NCI-H1436 treated with DMSO at 0.1 percent for 48 hours (cell line): ENCODE measurements around the gene CHKA.

ENCODE experiments used
- DNase-seq: peaks from one replicate; lab custom pipeline; 2025; lab: John Stamatoyannopoulos, UW

The CHKA gene

DNA sequence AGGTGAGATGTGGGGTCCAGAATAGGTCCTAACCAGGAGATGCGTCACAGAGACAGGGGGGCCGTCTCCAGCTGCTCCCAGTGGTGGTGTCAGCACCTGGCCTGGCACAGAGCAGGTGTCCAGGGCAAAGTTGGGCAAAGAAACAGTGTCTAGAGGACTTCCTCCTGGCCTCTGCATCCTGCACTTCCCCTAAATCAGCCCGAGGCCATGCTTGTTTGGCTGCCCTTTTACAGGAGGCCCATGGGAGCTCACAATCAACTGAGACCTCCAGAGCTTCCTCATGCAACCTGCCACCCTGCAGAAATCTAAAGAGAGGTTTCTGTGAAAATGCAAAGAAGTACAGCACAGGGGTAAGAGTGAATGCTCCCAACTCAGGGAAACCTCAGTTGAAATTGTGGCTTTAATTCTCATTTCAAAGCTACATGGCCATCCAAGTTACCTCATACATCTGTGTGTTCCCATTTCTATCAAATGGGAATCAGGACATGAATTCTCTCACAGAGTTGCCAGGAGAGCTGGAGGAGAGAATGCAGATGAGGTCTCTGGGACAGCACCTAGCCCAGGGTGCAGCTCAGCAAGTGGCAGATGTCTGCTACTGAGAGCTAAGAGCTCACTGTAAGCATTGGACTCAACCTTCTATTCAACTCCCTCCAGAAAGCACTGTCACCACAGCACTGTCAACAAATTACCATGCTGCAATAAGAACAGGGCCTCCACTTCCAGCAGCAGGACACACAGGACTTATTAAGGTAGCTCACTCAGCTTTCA, 49.7 kb downstream of the CHKA start:
- no peak for DNase-seq

- DNase-seq, result no peak
Observed at GRCh38 chr11:68067991-68068390, 53.2 kb downstream of the CHKA start.

- no peak for DNase-seq
Observed at GRCh38 chr11:68066742-68067141, 54.4 kb downstream of the CHKA start.

GRCh38 chr11:68065841-68066240, 55.3 kb downstream of the CHKA start:
- DNase-seq, result no peak

- DNase-seq, result no peak
Observed at GRCh38 chr11:68064926-68065325, 56.3 kb downstream of the CHKA start.

- DNase-seq, result no peak
Observed at GRCh38 chr11:68061508-68061907, 59.7 kb downstream of the CHKA start.

DNA sequence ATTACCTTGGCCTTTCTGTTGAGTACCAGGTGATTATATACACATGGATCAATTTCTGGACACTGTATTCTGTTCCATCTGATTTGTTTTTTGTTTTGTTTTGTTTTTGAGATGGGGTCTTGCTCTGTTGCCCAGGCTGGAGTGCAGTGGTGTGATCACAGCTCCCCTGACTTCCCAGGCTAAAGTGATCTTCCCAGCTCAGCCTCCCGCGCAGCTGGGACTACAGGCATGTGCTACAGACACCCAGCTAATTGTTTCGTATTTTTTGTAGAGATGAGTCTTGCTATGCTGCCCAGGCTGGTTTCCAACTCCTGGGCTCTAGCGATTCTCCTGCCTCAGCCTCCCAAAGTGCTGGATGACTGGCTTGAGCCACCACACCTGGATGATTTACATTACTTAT, 63.4 kb downstream of the CHKA start:
- no peak for DNase-seq

DNA sequence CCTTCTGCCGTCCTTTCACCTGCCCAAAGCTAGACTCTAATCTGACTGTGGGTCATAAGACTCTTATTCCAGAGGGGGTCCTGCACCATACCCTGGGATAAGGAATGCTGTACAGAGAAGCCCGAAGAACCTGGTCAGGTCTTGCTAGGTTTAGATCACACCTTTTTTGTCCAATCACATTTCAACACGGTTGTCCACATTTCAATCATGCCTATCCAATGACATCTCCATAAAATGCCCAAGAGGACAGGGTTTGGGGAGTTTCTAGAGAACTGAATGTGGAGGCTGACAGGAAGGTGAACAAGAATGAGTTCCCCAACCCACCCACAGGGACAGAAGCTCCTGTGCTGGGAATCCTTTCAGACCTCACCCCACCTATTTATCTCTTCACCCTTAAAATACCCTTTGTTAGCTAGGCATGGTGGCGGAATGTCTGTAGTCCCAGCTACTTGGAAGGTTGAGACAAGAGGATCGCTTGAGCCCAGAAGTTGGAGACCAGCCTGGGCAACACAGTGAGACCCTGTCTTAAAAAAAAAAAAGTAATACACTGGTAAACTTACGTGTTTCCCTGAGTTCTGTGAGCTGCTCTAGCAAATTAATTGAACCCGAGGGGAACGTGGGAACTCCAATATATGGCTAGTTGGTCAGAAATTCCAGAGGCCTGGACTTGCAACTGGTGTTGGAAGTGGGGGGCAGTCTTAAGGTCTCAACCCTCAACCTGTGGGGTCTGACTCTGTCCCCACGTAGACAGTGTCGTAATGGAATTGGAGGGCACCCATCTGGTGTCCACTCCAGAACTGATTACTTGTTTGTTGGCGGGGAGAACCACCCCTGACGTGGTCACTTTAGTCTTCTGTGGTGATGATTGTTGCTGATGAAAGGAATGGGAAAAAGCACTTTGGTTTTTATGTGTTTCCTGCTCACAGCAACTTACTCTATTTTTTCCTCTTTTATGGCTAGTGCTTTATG, 64.6 kb downstream of the CHKA start:
- DNase-seq, result no peak

DNA sequence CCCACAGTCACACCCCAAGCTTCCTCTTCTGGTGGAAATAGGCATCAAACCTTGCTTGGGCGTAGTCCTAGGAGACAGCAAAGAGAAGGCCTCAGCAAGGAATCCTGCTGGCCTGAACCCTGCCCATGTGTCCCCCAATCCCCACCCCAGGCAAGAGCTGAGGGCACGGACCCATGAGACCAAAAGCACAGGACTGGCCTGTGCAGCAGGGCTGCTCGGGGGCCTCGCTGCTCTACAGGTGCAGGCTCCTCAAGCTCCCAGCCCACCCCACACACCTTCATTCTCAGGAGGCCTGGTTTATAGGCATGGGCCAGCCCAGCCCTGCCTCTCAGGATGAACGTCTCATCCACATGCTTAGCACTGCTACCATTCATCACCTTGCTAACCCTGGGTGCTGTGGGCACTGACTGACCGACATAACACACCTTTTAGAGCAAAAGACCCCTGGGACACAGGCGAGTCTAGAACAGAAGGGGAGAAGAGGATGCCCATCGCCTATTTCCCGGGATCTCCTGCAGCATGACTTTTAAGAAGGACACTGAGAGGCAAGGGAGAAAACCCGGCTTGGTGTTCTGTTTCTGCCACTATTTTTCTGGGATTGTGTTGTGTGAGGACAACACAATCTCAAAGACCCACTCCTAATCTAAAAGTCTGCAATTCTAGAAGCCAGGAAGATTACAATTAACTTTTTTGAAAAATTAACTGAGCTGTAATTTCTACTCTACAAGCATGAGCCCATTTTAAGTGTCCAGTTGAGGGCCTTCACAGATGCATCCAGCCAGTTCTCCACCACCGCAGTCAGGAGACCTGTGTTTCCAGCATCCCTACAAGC, 67.0 kb downstream of the CHKA start:
- DNase-seq, result no peak

DNA sequence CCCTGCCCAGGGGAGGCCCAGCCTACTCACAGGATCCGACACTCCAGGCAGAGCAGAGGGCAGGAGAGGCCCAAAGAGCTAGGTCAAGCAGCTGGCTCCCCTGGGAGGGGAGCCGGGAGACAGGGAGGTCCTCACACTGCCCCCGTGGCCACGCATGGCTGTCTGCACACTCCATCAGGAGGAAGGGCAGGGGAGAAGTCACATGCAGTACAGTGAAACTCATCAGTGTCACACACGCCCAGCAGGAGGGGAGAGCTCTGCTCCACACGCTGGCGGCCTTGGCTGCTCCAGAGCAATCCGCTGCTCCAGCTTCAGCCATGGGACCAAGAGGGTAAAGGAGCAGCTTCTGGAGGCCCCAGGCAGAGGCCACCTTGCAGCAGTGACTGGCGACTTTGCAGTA, 68.1 kb downstream of the CHKA start:
- DNase-seq, result no peak

DNA sequence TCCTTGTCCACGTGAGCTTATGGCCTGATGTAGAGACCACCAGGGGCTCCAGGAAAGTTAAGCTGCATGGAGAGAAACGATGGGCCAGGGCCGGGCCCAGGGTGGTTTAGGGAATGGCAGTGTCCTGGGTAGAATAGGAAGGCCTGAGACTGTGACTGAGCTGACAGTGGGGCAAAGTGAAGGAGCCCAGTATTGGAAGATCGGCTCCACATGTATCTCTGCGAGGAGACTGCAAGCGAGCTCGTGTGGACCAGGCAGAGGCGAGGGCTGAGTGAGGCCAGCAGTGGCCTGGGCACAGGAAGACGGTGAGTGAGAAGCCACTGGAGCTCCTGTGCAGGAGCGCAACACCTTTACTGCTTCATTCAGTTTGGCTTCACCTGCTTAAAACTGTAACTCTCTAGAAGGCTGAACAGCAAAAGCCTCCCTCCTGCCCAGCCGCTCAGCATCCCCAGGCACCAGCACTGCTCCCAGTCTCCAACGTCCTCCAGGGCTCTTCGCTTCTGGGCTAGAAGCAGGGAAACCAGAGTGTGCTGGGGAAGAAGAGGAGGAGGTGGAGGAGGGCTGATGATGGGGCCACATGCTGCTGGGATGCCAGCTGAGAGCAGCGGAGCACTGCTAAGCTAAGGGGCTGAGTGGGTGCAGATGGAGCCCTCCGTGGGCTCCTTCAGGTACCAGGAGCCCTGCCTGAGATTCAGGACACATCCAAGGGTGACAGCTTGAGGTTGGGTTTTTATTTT, 68.9 kb downstream of the CHKA start:
- no peak for DNase-seq

- DNase-seq, result no peak
Observed at GRCh38 chr11:68051191-68052136, 69.7 kb downstream of the CHKA start.

- no peak for DNase-seq
Observed at GRCh38 chr11:68050371-68050841, 70.8 kb downstream of the CHKA start.

GRCh38 chr11:68049509-68050370, 71.4 kb downstream of the CHKA start:
- no peak for DNase-seq

- no peak for DNase-seq
Observed at GRCh38 chr11:68048681-68049508, 72.3 kb downstream of the CHKA start.

DNA sequence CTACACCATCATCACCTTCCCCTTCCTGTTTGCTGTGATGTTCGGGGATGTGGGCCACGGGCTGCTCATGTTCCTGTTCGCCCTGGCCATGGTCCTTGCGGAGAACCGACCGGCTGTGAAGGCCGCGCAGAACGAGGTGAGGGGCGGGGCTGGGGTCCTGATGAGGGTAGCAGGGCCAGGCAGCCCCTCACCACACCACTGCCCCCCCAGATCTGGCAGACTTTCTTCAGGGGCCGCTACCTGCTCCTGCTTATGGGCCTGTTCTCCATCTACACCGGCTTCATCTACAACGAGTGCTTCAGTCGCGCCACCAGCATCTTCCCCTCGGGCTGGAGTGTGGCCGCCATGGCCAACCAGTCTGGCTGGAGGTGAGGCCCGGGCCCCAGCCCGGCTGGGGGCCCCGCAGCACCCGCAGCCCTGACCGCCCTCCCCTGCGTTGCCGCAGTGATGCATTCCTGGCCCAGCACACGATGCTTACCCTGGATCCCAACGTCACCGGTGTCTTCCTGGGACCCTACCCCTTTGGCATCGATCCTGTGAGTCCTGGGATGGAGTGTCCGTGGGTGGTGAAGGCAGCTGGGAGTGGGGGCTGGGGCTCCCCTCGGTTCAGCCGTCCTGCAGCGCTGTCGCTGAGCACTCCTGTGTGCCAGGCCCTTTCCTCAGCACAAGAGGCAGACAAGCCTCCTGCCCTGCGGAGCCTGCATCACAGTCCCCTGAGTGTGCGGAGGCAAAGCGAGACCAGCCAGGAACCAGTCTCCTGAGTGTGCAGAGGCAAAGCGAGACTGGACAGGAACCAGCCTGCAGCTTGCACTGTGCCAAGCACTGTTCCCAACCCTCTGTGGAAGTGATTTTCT, 73.5 kb downstream of the CHKA start:
- DNase-seq, result no peak

DNA sequence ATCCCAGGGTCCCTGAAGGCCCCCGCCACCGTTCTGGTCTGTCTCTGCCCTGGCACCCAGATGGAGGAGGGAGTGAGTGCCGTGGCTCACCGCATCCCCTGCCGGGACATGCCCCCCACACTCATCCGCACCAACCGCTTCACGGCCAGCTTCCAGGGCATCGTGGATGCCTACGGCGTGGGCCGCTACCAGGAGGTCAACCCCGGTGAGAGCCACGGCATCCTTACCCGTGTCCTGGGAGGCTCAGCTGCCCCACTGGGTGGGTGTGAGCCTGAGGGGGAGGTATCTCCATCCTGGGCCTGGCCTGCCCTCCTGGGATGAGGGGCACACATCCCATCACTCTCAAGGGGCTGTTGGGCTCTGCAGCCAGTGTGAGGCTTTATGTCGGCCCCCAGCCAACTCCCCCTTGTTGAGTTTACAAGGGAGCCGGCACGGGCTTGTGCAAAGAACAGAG, 76.3 kb downstream of the CHKA start:
- no peak for DNase-seq
